Trophoblast cell (in vitro differentiated cells and primary cell): ENCODE data around the gene GPRASP3.
A peak's percentile ranks its signal among the peaks of the same experiment; 100 is the strongest.
"Not testable (repeated sequence)": the region's sequence is repeated elsewhere in the genome, so short reads cannot be mapped to it uniquely, and the experiment has no call there.

Experiments used
- DNase-seq, 2 donors: peaks; one replicate each; pipeline ENCODE4 v3.0.0-alpha.2; 2016
- H2AFZ ChIP-seq: 2 replicates; pipeline ENCODE4 v1.6.1; 2013; ENCODE audit warnings: low read length, moderate library complexity, mild to moderate bottlenecking; ENCODE audit not compliant: insufficient read depth, poor library complexity
- H2AK5ac ChIP-seq: 2 replicates; pipeline ENCODE4 v1.6.1; 2013; ENCODE audit warnings: mild to moderate bottlenecking, low read length
- H2BK120ac ChIP-seq: 2 replicates; pipeline ENCODE4 v1.6.1; 2013; ENCODE audit warnings: low read length, mild to moderate bottlenecking, moderate library complexity; ENCODE audit not compliant: insufficient read depth, poor library complexity
- H2BK12ac ChIP-seq: 2 replicates; pipeline ENCODE4 v1.6.1; 2013; ENCODE audit warnings: mild to moderate bottlenecking, low read length, moderate library complexity
- H2BK5ac ChIP-seq: 2 replicates; pipeline ENCODE4 v1.6.1; 2013; ENCODE audit warnings: low read length, low read depth, moderate library complexity, mild to moderate bottlenecking; ENCODE audit not compliant: poor library complexity
- H3K14ac ChIP-seq: 2 replicates; pipeline ENCODE4 v1.6.1; 2013; ENCODE audit warnings: mild to moderate bottlenecking, low read length
- H3K18ac ChIP-seq: 2 replicates; pipeline ENCODE4 v1.6.1; 2013; ENCODE audit warnings: mild to moderate bottlenecking, low read length
- H3K23ac ChIP-seq: 2 replicates; pipeline ENCODE4 v1.6.1; 2013; ENCODE audit warnings: low read length
- H3K27ac ChIP-seq: 2 replicates; pipeline ENCODE4 v1.5.1; 2013; ENCODE audit warnings: low read depth, mild to moderate bottlenecking, inconsistent platforms, low read length, moderate library complexity
- H3K27me3 ChIP-seq: 2 replicates; pipeline ENCODE4 v1.6.1; 2013; ENCODE audit warnings: inconsistent platforms, mild to moderate bottlenecking, low read length, moderate library complexity; ENCODE audit not compliant: insufficient read depth
- H3K36me3 ChIP-seq, 2 experiments: 1 replicate in 1 of 2; 2 replicates in 1 of 2; pipeline ENCODE4 v1.6.1; 2013; ENCODE audit warnings: low read length in 2 of 2, mild to moderate bottlenecking in 2 of 2, moderate library complexity in 1 of 2; ENCODE audit not compliant: insufficient read depth in 2 of 2, control insufficient read depth in 1 of 2
- H3K4ac ChIP-seq: 2 replicates; pipeline ENCODE4 v1.6.1; 2013; ENCODE audit warnings: low read depth, mild to moderate bottlenecking, low read length, moderate library complexity
- H3K4me1 ChIP-seq, 2 experiments: 1 replicate in 1 of 2; 2 replicates in 1 of 2; pipeline ENCODE4 v1.6.1; 2013; ENCODE audit warnings: low read length in 2 of 2, mild to moderate bottlenecking in 2 of 2, moderate library complexity in 1 of 2; ENCODE audit not compliant: insufficient read depth in 2 of 2, control insufficient read depth in 1 of 2
- H3K4me2 ChIP-seq: 2 replicates; pipeline ENCODE4 v1.6.1; 2013; ENCODE audit warnings: inconsistent platforms, mild to moderate bottlenecking, low read length, moderate library complexity
- H3K4me3 ChIP-seq: 2 replicates; pipeline ENCODE4 v1.5.1; 2013; ENCODE audit warnings: mild to moderate bottlenecking, low read depth, low read length, inconsistent platforms
- H3K79me1 ChIP-seq: one replicate; pipeline ENCODE4 v1.6.1; 2013; ENCODE audit warnings: low read length
- H3K79me2 ChIP-seq: 2 replicates; pipeline ENCODE4 v1.6.1; 2013; ENCODE audit warnings: low read length, mild to moderate bottlenecking; ENCODE audit not compliant: control insufficient read depth, insufficient read depth, poor library complexity
- H3K9ac ChIP-seq: 2 replicates; pipeline ENCODE4 v1.6.1; 2013; ENCODE audit warnings: mild to moderate bottlenecking, low read length
- H3K9me3 ChIP-seq: 2 replicates; pipeline ENCODE4 v1.6.1; 2013; ENCODE audit warnings: low read depth, mild to moderate bottlenecking, control low read depth, inconsistent platforms, low read length; ENCODE audit not compliant: insufficient read depth
- H4K12ac ChIP-seq: 2 replicates; pipeline ENCODE4 v1.6.1; 2013; ENCODE audit warnings: low read depth, mild to moderate bottlenecking, low read length, moderate library complexity
- H4K8ac ChIP-seq: 2 replicates; pipeline ENCODE4 v1.6.1; 2013; ENCODE audit warnings: low read depth, mild to moderate bottlenecking, low read length, moderate library complexity
- H4K91ac ChIP-seq: one replicate; pipeline ENCODE4 v1.6.1; 2013; ENCODE audit warnings: low read depth, mild to moderate bottlenecking, low read length, moderate library complexity
- WGBS: extraction: QIAGEN DNeasy Blood & Tissue Kit; methylation state at CpG from one replicate; pipeline ENCODE4 v1.1.7; 2013; ENCODE audit warnings: missing lambda C conversion rate; ENCODE audit not compliant: insufficient read length, insufficient coverage; ENCODE audit errors: extremely low coverage; 5-methylcytosine and 5-hydroxymethylcytosine counted together

The GPRASP3 gene

GRCh38 chrX:102721169-102721506 is 595 bp downstream of the GPRASP3 start:
- not testable (repeated sequence) for H3K14ac ChIP-seq, H3K36me3 ChIP-seq, H3K4me1 ChIP-seq, H3K79me2 ChIP-seq, H4K8ac ChIP-seq, DNase-seq, H4K91ac ChIP-seq, H2AK5ac ChIP-seq, H3K27me3 ChIP-seq, H3K9me3 ChIP-seq, H3K18ac ChIP-seq, H3K4ac ChIP-seq, H2BK120ac ChIP-seq, H3K27ac ChIP-seq, H3K79me1 ChIP-seq, H3K9ac ChIP-seq, H2BK12ac ChIP-seq, H2BK5ac ChIP-seq, H3K23ac ChIP-seq
- WGBS: no CpG with 5 or more reads among the region's 7 CpGs
- Histone ChIP-seq H3K4me2 (peak overlapping the region; percentile 61), H3K4me3 (peak overlapping the region; percentile 63), H2AFZ (peak overlapping the region; percentile 23), H4K12ac (peak overlapping the region; percentile 81)

- WGBS: no CpG with 5 or more reads among the region's 1 CpG
Observed at GRCh38 chrX:102723456-102723855, 2.9 kb downstream of the GPRASP3 start.

GRCh38 chrX:102727761-102728160 is 7.2 kb downstream of the GPRASP3 start:
- no peak overlapping the region for H4K12ac ChIP-seq
- H2AFZ ChIP-seq: no peak overlapping the region
- H3K79me2 ChIP-seq: no peaks in the 10 kb centered on the region
- no peaks in the 10 kb centered on the region for H3K9me3 ChIP-seq
- no peak overlapping the region for H3K18ac ChIP-seq
- no peak for DNase-seq
- no peak overlapping the region for H4K8ac ChIP-seq
- no peak overlapping the region for H3K14ac ChIP-seq
- H2AK5ac ChIP-seq: no peak overlapping the region
- peaks cover 0 to 4% of the 10 kb centered on the region in 2 experiments for H3K4me1 ChIP-seq
- H3K79me1 ChIP-seq: no peaks in the 10 kb centered on the region
- no peak overlapping the region for H3K4me2 ChIP-seq
- no peak overlapping the region for H3K23ac ChIP-seq
- no peak overlapping the region for H3K4me3 ChIP-seq
- no peak overlapping the region for H3K27ac ChIP-seq
- no peak overlapping the region for H2BK12ac ChIP-seq
- H3K4ac ChIP-seq: no peak overlapping the region
- no peak overlapping the region for H4K91ac ChIP-seq
- H3K36me3 ChIP-seq: no peaks in the 10 kb centered on the region
- no CpG with 5 or more reads among the region's 1 CpG for WGBS
- H2BK5ac ChIP-seq: no peak overlapping the region
- H2BK120ac ChIP-seq: no peak overlapping the region
- no peak overlapping the region for H3K9ac ChIP-seq
- no peaks in the 10 kb centered on the region for H3K27me3 ChIP-seq

More at GRCh38 chrX:102723456-102723855, 2.9 kb downstream of the GPRASP3 start:
- Histone ChIP-seq H3K14ac (no peak overlapping the region), H3K4ac (no peak overlapping the region), H3K4me1 (peaks cover 0 to 8% of the 10 kb centered on the region in 2 experiments), H3K27ac (no peak overlapping the region), H2BK12ac (no peak overlapping the region), H3K36me3 (no peaks in the 10 kb centered on the region), H4K8ac (no peak overlapping the region), H3K9ac (no peak overlapping the region), H4K91ac (no peak overlapping the region), H3K79me1 (no peaks in the 10 kb centered on the region), H3K79me2 (no peaks in the 10 kb centered on the region), H3K9me3 (no peaks in the 10 kb centered on the region), H2BK120ac (no peak overlapping the region), H4K12ac (no peak overlapping the region), H2AK5ac (no peak overlapping the region), H3K4me2 (no peak overlapping the region), H3K27me3 (no peaks in the 10 kb centered on the region), H2BK5ac (no peak overlapping the region), H3K18ac (no peak overlapping the region), H2AFZ (no peak overlapping the region), H3K4me3 (no peak overlapping the region), H3K23ac (no peak overlapping the region)
- DNase-seq: peak in 1 of 2 donors; percentile 35

- DNase-seq: peak in 1 of 2 donors; percentile 62
- no CpG with 5 or more reads among the region's 1 CpG for WGBS
- Histone ChIP-seq H2BK5ac (no peak overlapping the region), H4K91ac (no peak overlapping the region), H3K79me2 (no peaks in the 10 kb centered on the region), H3K27me3 (no peaks in the 10 kb centered on the region), H3K4ac (no peak overlapping the region), H3K4me2 (no peak overlapping the region), H3K14ac (no peak overlapping the region), H2AK5ac (no peak overlapping the region), H4K8ac (no peak overlapping the region), H3K4me1 (peaks cover 0 to 2% of the 10 kb centered on the region in 2 experiments), H3K79me1 (no peaks in the 10 kb centered on the region), H3K36me3 (no peaks in the 10 kb centered on the region), H3K4me3 (no peak overlapping the region), H2BK12ac (no peak overlapping the region), H3K23ac (no peak overlapping the region), H3K27ac (no peak overlapping the region), H4K12ac (no peak overlapping the region), H3K18ac (no peak overlapping the region), H2AFZ (no peak overlapping the region), H2BK120ac (no peak overlapping the region), H3K9me3 (no peaks in the 10 kb centered on the region), H3K9ac (no peak overlapping the region)
Observed at GRCh38 chrX:102728646-102729045, 8.1 kb downstream of the GPRASP3 start.
